Colonic mucosa (tissue), 4 donors: Measurements from ENCODE around the gene KDM3A. TPM values are rescaled to one million over a fixed set of nuclear protein-coding genes. Genes with fewer than 3 reads are reported as not detected.
"Not testable (repeated sequence)": the region's sequence is repeated elsewhere in the genome, so short reads cannot be mapped to it uniquely, and the experiment has no call there.

Experiments used
- DNase-seq: peaks from one replicate; pipeline ENCODE4 v3.0.0-alpha.2; 2020
- H3K27ac ChIP-seq: fragments of 200-600 bp; one replicate; pipeline ENCODE4 v1.8.0; 2021
- H3K27me3 ChIP-seq: fragments of 200-600 bp; one replicate; pipeline ENCODE4 v1.8.0; 2021
- H3K36me3 ChIP-seq: fragments of 200-600 bp; one replicate; pipeline ENCODE4 v1.8.0; 2021
- H3K4me1 ChIP-seq: fragments of 200-600 bp; one replicate; pipeline ENCODE4 v1.8.0; 2021; ENCODE audit warnings: mild to moderate bottlenecking
- H3K4me3 ChIP-seq: fragments of 200-600 bp; one replicate; pipeline ENCODE4 v1.8.0; 2021
- H3K9ac ChIP-seq, 2 donors: one replicate each; pipeline ENCODE4 v1.7.0; 2013; ENCODE audit warnings: control low read depth in 2 of 2, low read depth in 2 of 2, low read length in 2 of 2
- H3K9me3 ChIP-seq: fragments of 200-600 bp; one replicate; pipeline ENCODE4 v1.8.0; 2021
- CTCF ChIP-seq: fragments of 200-600 bp; IDR thresholded peaks from one replicate; pipeline ENCODE4 v1.8.0; 2022; ENCODE audit warnings: antibody characterized with exemption, mild to moderate bottlenecking
- intact Hi-C: fragments of 100-400 bp; cut with DNase I; formaldehyde crosslinking; loops from one replicate; pipeline ENCODE4 v1.14.1; 2022
- total RNA-seq, 2 donors: library from RNA; stranded (reverse); fragmentation: NEBNext Ultra II Directional in 1 of 2; extraction: Animal tissue kit (Norgen Biotek cat#: 25700) in 1 of 2; gene quantifications; one replicate each; pipeline ENCODE4 v1.2.1, GENCODE V29; 2021
- donor health status: healthy.
- donor health status: DM: no; HTN: no; CAD: no.
- donor health status: DM: no; HTN: no; CAD: no.

The KDM3A gene
- total RNA-seq, 2 donors from 2014 or later, result 35.9 to 101 TPM

- no peak overlapping the region for H3K4me3 ChIP-seq
- no peaks in the 10 kb centered on the region for H3K4me1 ChIP-seq
- no peak overlapping the region for H3K9ac ChIP-seq
- no peaks in the 10 kb centered on the region for H3K9me3 ChIP-seq
- no peak for DNase-seq
- no peak overlapping the region for H3K27ac ChIP-seq
- TF ChIP-seq CTCF, result no peak
- H3K36me3 ChIP-seq, result peaks cover 19% of the 10 kb centered on the region
- H3K27me3 ChIP-seq, result no peaks in the 10 kb centered on the region
- intact Hi-C loops, result no loop called here
Observed at GRCh38 chr2:86492048-86492453, 50.9 kb downstream of the KDM3A start.

- peaks cover 22% of the 10 kb centered on the region for H3K36me3 ChIP-seq
- H3K27me3 ChIP-seq, DNase-seq, H3K4me1 ChIP-seq, H3K9me3 ChIP-seq, intact Hi-C loops, H3K27ac ChIP-seq, H3K9ac ChIP-seq, H3K4me3 ChIP-seq: not testable (repeated sequence)
Observed at GRCh38 chr2:86496391-86496790, 55.2 kb downstream of the KDM3A start.

GRCh38 chr2:86498468-86499260, 57.5 kb downstream of the KDM3A start:
- TF ChIP-seq CTCF, result no peak
- Histone ChIP-seq H3K27me3 (no peaks in the 10 kb centered on the region), H3K36me3 (peaks cover 22% of the 10 kb centered on the region), H3K27ac (no peak overlapping the region), H3K9ac (no peak overlapping the region), H3K9me3 (no peaks in the 10 kb centered on the region), H3K4me1 (no peaks in the 10 kb centered on the region), H3K4me3 (no peak overlapping the region)
- no peak for DNase-seq
- intact Hi-C loops, result no loop called here

GRCh38 chr2:86499326-86499725, 58.2 kb downstream of the KDM3A start:
- no peaks in the 10 kb centered on the region for H3K27me3 ChIP-seq
- no peaks in the 10 kb centered on the region for H3K4me1 ChIP-seq
- no peak for DNase-seq
- H3K36me3 ChIP-seq, result peaks cover 22% of the 10 kb centered on the region
- no peak overlapping the region for H3K9ac ChIP-seq
- no peak for TF ChIP-seq CTCF
- H3K9me3 ChIP-seq, result no peaks in the 10 kb centered on the region
- intact Hi-C loops, result no loop called here
- no peak overlapping the region for H3K27ac ChIP-seq
- no peak overlapping the region for H3K4me3 ChIP-seq

GRCh38 chr2:86500325-86501083, 59.3 kb downstream of the KDM3A start:
- Histone ChIP-seq H3K4me1 (no peaks in the 10 kb centered on the region), H3K9me3 (no peaks in the 10 kb centered on the region), H3K27me3 (no peaks in the 10 kb centered on the region), H3K4me3 (no peak overlapping the region), H3K36me3 (peaks cover 22% of the 10 kb centered on the region), H3K27ac (no peak overlapping the region), H3K9ac (no peak overlapping the region)
- no peak for DNase-seq
- TF ChIP-seq CTCF, result no peak
- intact Hi-C loops, result no loop called here

- no peaks in the 10 kb centered on the region for H3K27me3 ChIP-seq
- H3K9ac ChIP-seq, result no peak overlapping the region
- no peak overlapping the region for H3K4me3 ChIP-seq
- H3K27ac ChIP-seq, result no peak overlapping the region
- no peak for TF ChIP-seq CTCF
- H3K4me1 ChIP-seq, result no peaks in the 10 kb centered on the region
- no peak for DNase-seq
- H3K9me3 ChIP-seq, result no peaks in the 10 kb centered on the region
- intact Hi-C loops, result no loop called here
- no peaks in the 10 kb centered on the region for H3K36me3 ChIP-seq
Observed at GRCh38 chr2:86507600-86507999, 66.4 kb downstream of the KDM3A start.
